Endothelial cell of umbilical vein (primary cell): ENCODE results near the gene CACNA1B.

Experiments
- CTCF ChIP-seq, 2 donors: IDR thresholded peaks; 1 replicate in 1 of 2; 2 replicates in 1 of 2; pipeline ENCODE4 v1.5.1; 2011; ENCODE audit warnings: low read length in 2 of 2, mild to moderate bottlenecking in 2 of 2, moderate library complexity in 2 of 2, control low read depth in 1 of 2, inconsistent platforms in 1 of 2, low read depth in 1 of 2; ENCODE audit not compliant: insufficient read depth in 1 of 2; ENCODE audit errors: extremely low read depth in 1 of 2
- MYC ChIP-seq: IDR thresholded peaks from one replicate; pipeline ENCODE4 v1.6.1; 2011; ENCODE audit warnings: mild to moderate bottlenecking, low read depth, low read length
- POLR2A ChIP-seq: IDR thresholded peaks from 2 replicates; pipeline ENCODE4 v1.6.1; 2012; ENCODE audit warnings: low read depth, mild to moderate bottlenecking, control low read depth, low read length
- POLR2AphosphoS5 ChIP-seq: IDR thresholded peaks from 2 replicates; pipeline ENCODE4 v1.6.1; 2012; ENCODE audit warnings: low read depth, mild to moderate bottlenecking, control low read depth, low read length, moderate library complexity; ENCODE audit not compliant: insufficient read depth

- TF ChIP-seq POLR2AphosphoS5 = no peak
- no peak for TF ChIP-seq CTCF (IDR thresholded peaks at IDR 0.05; ENCODE audit: extremely low read depth in 1 of 2, insufficient read depth in 1 of 2, low read depth in 1 of 2, low read length in 2 of 2)
- TF ChIP-seq POLR2A = no peak
- no peak for TF ChIP-seq MYC
Measured at GRCh38 chr9:138105561-138106505, 228.3 kb downstream of the CACNA1B start.
